IMR-90 (cell line): ENCODE results near the gene RASGEF1C.

Source experiments
- BHLHE40 ChIP-seq: fragments of 150-350 bp; IDR thresholded peaks from 2 replicates; pipeline ENCODE4 v1.6.1; 2016; ENCODE audit warnings: mild to moderate bottlenecking, low read depth, low read length
- CHD1 ChIP-seq: IDR thresholded peaks from 2 replicates; pipeline ENCODE4 v1.6.1; 2012; ENCODE audit warnings: low read depth, low read length, improper control_type of control experiment
- MAZ ChIP-seq: IDR thresholded peaks from 2 replicates; pipeline ENCODE4 v1.6.1; 2012; ENCODE audit warnings: low read depth, mild to moderate bottlenecking, low read length, improper control_type of control experiment, moderate library complexity, borderline replicate concordance
- MXI1 ChIP-seq: IDR thresholded peaks from 2 replicates; pipeline ENCODE4 v1.6.1; 2012; ENCODE audit warnings: low read depth, mild to moderate bottlenecking, low read length, moderate library complexity, borderline replicate concordance
- POLR2A ChIP-seq: IDR thresholded peaks from 2 replicates; pipeline ENCODE4 v1.6.1; 2012; ENCODE audit warnings: mild to moderate bottlenecking, low read depth, low read length
- RFX5 ChIP-seq: IDR thresholded peaks from 2 replicates; pipeline ENCODE4 v1.8.0; 2012; ENCODE audit warnings: low read depth, mild to moderate bottlenecking, low read length, moderate library complexity
- TF ChIP-seq, protein P1 (sequence below): conservative IDR thresholded peaks from 2 replicates; pipeline ENCODE4 v1.5.1; 2012; ENCODE audit warnings: mild to moderate bottlenecking, low read depth, low read length, improper control_type of control experiment
- TF ChIP-seq, protein P2 (sequence below): fragments of 150-350 bp; IDR thresholded peaks from 2 replicates; pipeline ENCODE4 v1.6.1; 2017; ENCODE audit warnings: mild to moderate bottlenecking, antibody characterized with exemption, low read length, low read depth

DNA sequence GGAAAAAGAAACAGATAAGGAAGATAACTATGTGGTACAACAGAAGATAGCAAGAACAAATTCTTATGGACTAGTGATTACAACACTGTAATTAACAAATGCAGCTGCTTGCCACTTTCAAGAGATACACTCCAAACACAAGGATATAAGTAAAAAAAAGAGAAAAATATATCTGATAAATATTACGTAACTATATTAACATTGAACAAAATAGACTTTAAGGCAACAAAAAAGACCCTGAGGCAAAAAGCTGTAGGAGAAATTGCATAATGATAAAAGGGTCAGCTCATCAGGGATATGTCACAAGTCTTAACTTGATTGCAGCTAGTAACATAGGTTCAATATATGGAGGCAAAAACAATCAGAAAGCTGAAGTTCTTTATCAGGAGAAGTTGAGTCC, 86.1 kb downstream of the RASGEF1C start:
- TF ChIP-seq, protein P1, sequence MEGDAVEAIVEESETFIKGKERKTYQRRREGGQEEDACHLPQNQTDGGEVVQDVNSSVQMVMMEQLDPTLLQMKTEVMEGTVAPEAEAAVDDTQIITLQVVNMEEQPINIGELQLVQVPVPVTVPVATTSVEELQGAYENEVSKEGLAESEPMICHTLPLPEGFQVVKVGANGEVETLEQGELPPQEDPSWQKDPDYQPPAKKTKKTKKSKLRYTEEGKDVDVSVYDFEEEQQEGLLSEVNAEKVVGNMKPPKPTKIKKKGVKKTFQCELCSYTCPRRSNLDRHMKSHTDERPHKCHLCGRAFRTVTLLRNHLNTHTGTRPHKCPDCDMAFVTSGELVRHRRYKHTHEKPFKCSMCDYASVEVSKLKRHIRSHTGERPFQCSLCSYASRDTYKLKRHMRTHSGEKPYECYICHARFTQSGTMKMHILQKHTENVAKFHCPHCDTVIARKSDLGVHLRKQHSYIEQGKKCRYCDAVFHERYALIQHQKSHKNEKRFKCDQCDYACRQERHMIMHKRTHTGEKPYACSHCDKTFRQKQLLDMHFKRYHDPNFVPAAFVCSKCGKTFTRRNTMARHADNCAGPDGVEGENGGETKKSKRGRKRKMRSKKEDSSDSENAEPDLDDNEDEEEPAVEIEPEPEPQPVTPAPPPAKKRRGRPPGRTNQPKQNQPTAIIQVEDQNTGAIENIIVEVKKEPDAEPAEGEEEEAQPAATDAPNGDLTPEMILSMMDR: no peak
- TF ChIP-seq MAZ: no peak
- TF ChIP-seq, protein P2, sequence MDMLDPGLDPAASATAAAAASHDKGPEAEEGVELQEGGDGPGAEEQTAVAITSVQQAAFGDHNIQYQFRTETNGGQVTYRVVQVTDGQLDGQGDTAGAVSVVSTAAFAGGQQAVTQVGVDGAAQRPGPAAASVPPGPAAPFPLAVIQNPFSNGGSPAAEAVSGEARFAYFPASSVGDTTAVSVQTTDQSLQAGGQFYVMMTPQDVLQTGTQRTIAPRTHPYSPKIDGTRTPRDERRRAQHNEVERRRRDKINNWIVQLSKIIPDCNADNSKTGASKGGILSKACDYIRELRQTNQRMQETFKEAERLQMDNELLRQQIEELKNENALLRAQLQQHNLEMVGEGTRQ: no peak
- no peak for TF ChIP-seq CHD1
- no peak for TF ChIP-seq POLR2A
- TF ChIP-seq MXI1: no peak
- TF ChIP-seq RFX5: no peak
- no peak for TF ChIP-seq BHLHE40
